GM23248 (cell line): ENCODE results near the gene MYO1H.

ENCODE experiments used
- EZH2 ChIP-seq: fragments of 200-600 bp; sonication (generic); IDR thresholded peaks from 2 replicates; pipeline ENCODE4 v1.6.1; 2018; ENCODE audit warnings: antibody characterized with exemption, mild to moderate bottlenecking; ENCODE audit not compliant: insufficient read depth, poor library complexity, severe bottlenecking
- EZH2phosphoT487 ChIP-seq: fragments of 200-600 bp; sonication (generic); IDR thresholded peaks from 2 replicates; pipeline ENCODE4 v1.6.1; 2018; ENCODE audit warnings: antibody characterized with exemption, moderate library complexity, mild to moderate bottlenecking, low read depth; ENCODE audit not compliant: insufficient read depth

DNA sequence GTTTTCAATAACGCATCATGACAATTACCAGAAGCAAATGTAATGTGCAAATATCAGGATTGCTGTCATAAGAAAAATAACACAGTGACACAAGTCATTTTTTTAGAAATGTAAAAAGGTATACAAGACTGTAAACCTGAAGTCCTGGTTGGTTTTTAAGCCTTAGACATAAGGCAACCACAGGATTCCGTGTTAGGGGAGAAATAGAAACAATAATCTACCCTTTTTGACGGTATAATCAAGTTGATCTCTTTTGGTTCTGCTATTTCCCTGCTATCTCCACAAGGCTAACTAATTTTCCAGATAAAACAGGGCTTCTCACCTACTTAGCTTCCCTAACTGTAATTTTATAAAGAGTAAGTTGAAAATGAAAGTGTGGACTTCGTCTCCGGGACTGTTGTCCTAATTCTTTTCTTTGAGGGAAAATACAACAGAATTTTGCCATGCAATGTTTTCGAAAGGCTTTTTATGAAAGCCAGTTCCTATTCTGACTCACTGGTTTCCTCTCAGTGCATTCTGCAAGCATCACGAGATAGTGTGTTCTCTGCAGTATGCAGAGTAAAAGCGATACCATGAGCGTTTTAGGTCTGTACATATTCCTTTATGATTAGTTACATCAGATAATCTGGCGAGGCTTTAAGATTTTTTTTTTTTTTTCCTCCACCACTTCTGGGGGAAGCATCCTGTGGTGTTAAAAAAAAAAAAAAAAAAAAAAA, 10.6 kb downstream of the MYO1H start:
- TF ChIP-seq EZH2phosphoT487, result no peak
- TF ChIP-seq EZH2, result no peak
